CMK (cell line): ENCODE measurements around the gene KIAA1191.
"Not testable (repeated sequence)": the region's sequence is repeated elsewhere in the genome, so short reads cannot be mapped to it uniquely, and the experiment has no call there.

Experiments
- DNase-seq: peaks from one replicate; pipeline ENCODE4 v3.0.0-alpha.2; 2010; ENCODE audit warnings: low read depth

Gene KIAA1191

DNA sequence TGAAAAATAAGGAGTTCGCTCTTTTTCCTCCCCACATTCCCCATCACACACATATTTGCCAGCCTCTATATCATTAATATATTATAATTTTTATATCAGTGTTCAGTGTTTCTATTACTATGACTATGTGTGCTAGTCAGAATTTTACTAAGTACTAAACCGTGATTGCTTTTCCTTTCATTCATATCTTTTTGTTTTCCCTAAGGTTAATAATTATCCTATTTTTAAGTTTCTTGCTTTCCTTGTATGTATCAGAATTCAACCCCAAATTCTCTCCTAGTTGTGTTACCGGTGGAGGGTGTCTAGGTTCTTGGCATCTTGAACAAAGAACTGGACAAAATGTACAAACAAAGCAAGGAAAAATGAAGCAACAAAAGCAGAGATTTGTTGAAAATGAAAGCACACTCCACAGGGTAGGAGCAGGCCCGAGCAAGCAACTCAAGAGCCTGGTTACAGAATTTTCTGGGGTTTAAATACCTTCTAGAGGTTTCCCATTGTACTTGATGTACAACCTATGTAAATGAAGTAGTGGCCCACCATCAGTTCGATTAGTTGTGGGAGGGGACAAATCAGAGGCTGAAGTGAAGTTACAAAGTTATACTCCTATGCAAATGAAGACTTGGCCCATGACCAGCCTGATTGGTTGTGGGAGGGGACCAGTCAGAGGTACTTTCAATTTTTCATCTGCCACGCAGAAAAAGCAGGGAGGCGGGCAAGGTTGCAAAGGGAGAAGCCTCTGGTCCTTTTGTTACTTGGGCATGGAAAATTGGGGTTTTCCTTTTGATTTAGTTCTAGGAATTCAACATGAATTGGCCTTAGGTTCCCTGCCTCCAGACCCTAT lies 43.8 kb downstream of the KIAA1191 start:
- DNase-seq: no peak

DNA sequence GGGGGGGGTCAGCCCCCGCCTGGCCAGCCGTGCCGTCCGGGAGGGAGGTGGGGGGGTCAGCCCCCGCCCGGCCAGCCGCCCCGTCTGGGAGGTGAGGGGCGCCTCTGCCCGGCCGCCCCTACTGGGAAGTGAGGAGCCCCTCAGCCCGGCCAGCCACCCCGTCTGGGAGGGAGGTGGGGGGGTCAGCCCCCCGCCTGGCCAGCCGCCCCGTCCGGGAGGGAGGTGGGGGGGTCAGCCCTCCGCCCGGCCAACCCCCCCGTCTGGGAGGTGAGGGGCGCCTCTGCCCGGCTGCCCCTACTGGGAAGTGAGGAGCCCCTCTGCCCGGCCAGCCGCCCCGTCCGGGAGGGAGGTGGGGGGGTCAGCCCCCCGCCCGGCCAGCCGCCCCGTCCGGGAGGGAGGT lies 56.2 kb downstream of the KIAA1191 start:
- not testable (repeated sequence) for DNase-seq
